ENCODE measurements around the gene PLCL2. TPM values are rescaled to one million over a fixed set of nuclear protein-coding genes. Genes with fewer than 3 reads are reported as not detected.

The PLCL2 gene
- total RNA-seq, 1 experiment from 2014 or later: 32.1 TPM

- no CpG with 5 or more reads among the region's 1 CpG for WGBS (ENCODE audit: extremely low coverage, insufficient read length, low lambda C conversion rate)
- H4K8ac ChIP-seq (replicated peaks; ENCODE audit: insufficient read length, low read depth, low read length): no peak overlapping the region
Measured at GRCh38 chr3:16927485-16927884, 42.7 kb downstream of the PLCL2 start.

More at GRCh38 chr3:16927485-16927884, 42.7 kb downstream of the PLCL2 start:
- peaks cover 2 to 13% (median 8%) of the 10 kb centered on the region in 3 experiments; a peak in 4 of 7 replicates for H3K36me3 Mint-ChIP-seq (ENCODE audit: insufficient read depth in 1 of 3, low read depth in 3 of 3)
- no peaks in the 10 kb centered on the region for H3K27me3 Mint-ChIP-seq (ENCODE audit: low read depth)
- no peak overlapping the region for H3K27ac ChIP-seq (ENCODE audit: insufficient read length, low read depth, low read length)
- H3K27ac Mint-ChIP-seq: no peak overlapping the region; a peak in 1 of 7 replicates
- no peak overlapping the region for H3K9ac ChIP-seq (ENCODE audit: extremely low read depth, insufficient read length, low read length)
- H2BK12ac ChIP-seq (ENCODE audit: insufficient read length, low read depth, low read length): no peak overlapping the region
- no peaks in the 10 kb centered on the region for H3K23me2 ChIP-seq (ENCODE audit: insufficient read length, low read depth, low read length, poor library complexity, severe bottlenecking)
- H3K9me3 Mint-ChIP-seq: peaks cover 8 to 10% of the 10 kb centered on the region in 2 experiments; a peak in 4 of 5 replicates
- TF ChIP-seq, protein P1, sequence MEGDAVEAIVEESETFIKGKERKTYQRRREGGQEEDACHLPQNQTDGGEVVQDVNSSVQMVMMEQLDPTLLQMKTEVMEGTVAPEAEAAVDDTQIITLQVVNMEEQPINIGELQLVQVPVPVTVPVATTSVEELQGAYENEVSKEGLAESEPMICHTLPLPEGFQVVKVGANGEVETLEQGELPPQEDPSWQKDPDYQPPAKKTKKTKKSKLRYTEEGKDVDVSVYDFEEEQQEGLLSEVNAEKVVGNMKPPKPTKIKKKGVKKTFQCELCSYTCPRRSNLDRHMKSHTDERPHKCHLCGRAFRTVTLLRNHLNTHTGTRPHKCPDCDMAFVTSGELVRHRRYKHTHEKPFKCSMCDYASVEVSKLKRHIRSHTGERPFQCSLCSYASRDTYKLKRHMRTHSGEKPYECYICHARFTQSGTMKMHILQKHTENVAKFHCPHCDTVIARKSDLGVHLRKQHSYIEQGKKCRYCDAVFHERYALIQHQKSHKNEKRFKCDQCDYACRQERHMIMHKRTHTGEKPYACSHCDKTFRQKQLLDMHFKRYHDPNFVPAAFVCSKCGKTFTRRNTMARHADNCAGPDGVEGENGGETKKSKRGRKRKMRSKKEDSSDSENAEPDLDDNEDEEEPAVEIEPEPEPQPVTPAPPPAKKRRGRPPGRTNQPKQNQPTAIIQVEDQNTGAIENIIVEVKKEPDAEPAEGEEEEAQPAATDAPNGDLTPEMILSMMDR (conservative IDR thresholded peaks at IDR 0.05): peak; percentile 51
- H3T11ph ChIP-seq (ENCODE audit: low read length): no peak overlapping the region
- no peak overlapping the region for H4K91ac ChIP-seq (ENCODE audit: insufficient read length, low read depth, low read length)
- peaks cover 27 to 34% of the 10 kb centered on the region in 2 experiments for H3K4me1 Mint-ChIP-seq
- no peaks in the 10 kb centered on the region for H3K79me2 ChIP-seq (ENCODE audit: insufficient read depth, low read length)
- H2AK5ac ChIP-seq (ENCODE audit: insufficient read length, low read length): no peak overlapping the region
- no peak overlapping the region for H3K4me2 ChIP-seq (ENCODE audit: insufficient read depth, insufficient read length, low read length)
- H3K4ac ChIP-seq (ENCODE audit: low read depth, low read length): no peak overlapping the region
- H3K23ac ChIP-seq (ENCODE audit: insufficient read length, low read depth, low read length): no peak overlapping the region
- no peak overlapping the region for H2AFZ ChIP-seq (ENCODE audit: low read length)
- no peak overlapping the region for H2BK120ac ChIP-seq (ENCODE audit: low read depth, low read length, poor library complexity, severe bottlenecking)
- no peak overlapping the region for H2BK5ac ChIP-seq (ENCODE audit: insufficient read length, low read length)
- H2BK15ac ChIP-seq (ENCODE audit: low read depth, low read length): no peak overlapping the region
- H3K18ac ChIP-seq (ENCODE audit: insufficient read length, low read depth, low read length): no peak overlapping the region
- DNase-seq: no peak
- H4K20me1 ChIP-seq (ENCODE audit: control insufficient read depth, insufficient read depth, insufficient read length): no peaks in the 10 kb centered on the region
- no peak overlapping the region for H2BK20ac ChIP-seq (ENCODE audit: low read depth, low read length, poor library complexity, severe bottlenecking)
- no peaks in the 10 kb centered on the region for H3K4me1 ChIP-seq (ENCODE audit: insufficient read depth, low read length)
- H3K56ac ChIP-seq (ENCODE audit: insufficient read length, low read depth, low read length): no peak overlapping the region
- H3K79me1 ChIP-seq (ENCODE audit: insufficient read depth, low read depth, low read length, poor library complexity, severe bottlenecking): no peaks in the 10 kb centered on the region
- H3K14ac ChIP-seq (ENCODE audit: insufficient read depth, low read length): no peak overlapping the region
- H3K4me3 Mint-ChIP-seq: no peak overlapping the region
- H3K9me3 ChIP-seq (ENCODE audit: control insufficient read depth, low read depth, low read length): no peaks in the 10 kb centered on the region
- H3K27me3 ChIP-seq (ENCODE audit: insufficient read depth, low read length): no peaks in the 10 kb centered on the region
- H4K5ac ChIP-seq (ENCODE audit: insufficient read length, low read depth, low read length): no peak overlapping the region
